H1 (cell line): ENCODE data around the gene NR2F1. TPM values are rescaled to one million over a fixed set of nuclear protein-coding genes. Genes with fewer than 3 reads are reported as not detected.

ENCODE experiments used
- ATF3 ChIP-seq: IDR thresholded peaks from 2 replicates; pipeline ENCODE4 v1.6.1; 2011; ENCODE audit warnings: low read depth, mild to moderate bottlenecking, low read length; ENCODE audit not compliant: insufficient read depth
- BRCA1 ChIP-seq: IDR thresholded peaks from 2 replicates; pipeline ENCODE4 v1.6.1; 2012; ENCODE audit warnings: low read depth, low read length, improper control_type of control experiment
- CBX8 ChIP-seq: fragments of 300-800, 300-1000 bp; sonication (generic); IDR thresholded peaks from 2 replicates; pipeline ENCODE4 v1.7.1; 2016; ENCODE audit warnings: low read depth, low read length, borderline replicate concordance
- CTBP2 ChIP-seq: IDR thresholded peaks from 2 replicates; pipeline ENCODE4 v1.7.0; 2011; ENCODE audit warnings: borderline replicate concordance, mild to moderate bottlenecking, moderate library complexity, mixed read lengths, low read length; ENCODE audit not compliant: insufficient read depth, insufficient read length
- EZH2 ChIP-seq: fragments of 200-600 bp; sonication (generic); IDR thresholded peaks from 2 replicates; pipeline ENCODE4 v1.7.1; 2012; ENCODE audit warnings: low read depth, mild to moderate bottlenecking, moderate library complexity, low read length, inconsistent platforms; ENCODE audit not compliant: severe bottlenecking
- MAX ChIP-seq: IDR thresholded peaks from 2 replicates; pipeline ENCODE4 v1.6.1; 2012; ENCODE audit warnings: inconsistent platforms
- NANOG ChIP-seq: IDR thresholded peaks from 2 replicates; pipeline ENCODE4 v1.6.1; 2011; ENCODE audit warnings: low read length, low read depth, mild to moderate bottlenecking, inconsistent platforms; ENCODE audit not compliant: insufficient read depth, poor library complexity, severe bottlenecking
- NRF1 ChIP-seq: IDR thresholded peaks from 2 replicates; pipeline ENCODE4 v1.6.1; 2011; ENCODE audit warnings: mild to moderate bottlenecking, low read depth, low read length, improper control_type of control experiment
- POU5F1 ChIP-seq: IDR thresholded peaks from 2 replicates; pipeline ENCODE4 v1.6.1; 2011; ENCODE audit warnings: low read depth, mild to moderate bottlenecking, low read length, moderate library complexity
- RNF2 ChIP-seq: fragments of 200-900, 300-1000 bp; sonication (generic); IDR thresholded peaks from 2 replicates; pipeline ENCODE4 v1.7.1; 2016; ENCODE audit warnings: borderline replicate concordance, low read depth, mild to moderate bottlenecking, antibody characterized with exemption, low read length; ENCODE audit not compliant: poor library complexity, severe bottlenecking; ENCODE audit errors: missing control alignments
- RXRA ChIP-seq: IDR thresholded peaks from 2 replicates; pipeline ENCODE4 v1.6.1; 2011; ENCODE audit warnings: low read depth, mild to moderate bottlenecking, low read length, moderate library complexity; ENCODE audit not compliant: insufficient read depth
- SIRT6 ChIP-seq: IDR thresholded peaks from one replicate; pipeline ENCODE4 v1.7.1; 2012; ENCODE audit warnings: low read length, inconsistent platforms
- SP1 ChIP-seq: IDR thresholded peaks from 2 replicates; pipeline ENCODE4 v1.6.1; 2011; ENCODE audit warnings: low read depth, low read length
- SP2 ChIP-seq: IDR thresholded peaks from 2 replicates; pipeline ENCODE4 v1.6.1; 2012; ENCODE audit warnings: mild to moderate bottlenecking, low read length, inconsistent platforms
- SUZ12 ChIP-seq: fragments of 200-600 bp; sonication (generic); IDR thresholded peaks from 2 replicates; pipeline ENCODE4 v1.6.1; 2012; ENCODE audit warnings: mild to moderate bottlenecking, inconsistent platforms, low read length, moderate library complexity, mixed read lengths
- TAF7 ChIP-seq: optimal IDR thresholded peaks from 2 replicates; pipeline ENCODE3; 2011; ENCODE audit warnings: low read depth, mild to moderate bottlenecking, inconsistent platforms, low read length, moderate library complexity, borderline replicate concordance
- TCF12 ChIP-seq: IDR thresholded peaks from 2 replicates; pipeline ENCODE4 v1.6.1; 2011; ENCODE audit warnings: low read depth, mild to moderate bottlenecking, low read length
- TEAD4 ChIP-seq: IDR thresholded peaks from 2 replicates; pipeline ENCODE4 v1.6.1; 2012; ENCODE audit warnings: low read depth, low read length, inconsistent platforms, mixed read lengths
- polyA plus RNA-seq, 7 experiments: library from polyadenylated mRNA; depleted of rRNA in 3 of 7; stranded (reverse) in 5 of 7; unstranded in 2 of 7; fragments of >200 nt in 5 of 7; fragments of 200-250 nt in 2 of 7; gene quantifications; 1 replicate in 5 of 7; 2 replicates in 1 of 7; 4 replicates in 1 of 7; pipeline versions ENCODE4 v1.2.1 to v1.2.3, GENCODE V29; 2011 to 2013; ENCODE audit warnings: missing spikeins in 2 of 7, mixed read lengths in 2 of 7
- total RNA-seq: library from RNA; stranded (reverse); fragmentation: NEBNext Ultra II Directional; extraction: Animal tissue kit (Norgen Biotek cat#: 25700); gene quantifications from 2 replicates; pipeline ENCODE4 v1.2.1, GENCODE V29; 2021

The NR2F1 gene
- total and polyA plus RNA-seq, 2 of the 8 experiments (the other 6 are each of a cell fraction or from before 2014, with no cell fraction given), result not detected

DNA sequence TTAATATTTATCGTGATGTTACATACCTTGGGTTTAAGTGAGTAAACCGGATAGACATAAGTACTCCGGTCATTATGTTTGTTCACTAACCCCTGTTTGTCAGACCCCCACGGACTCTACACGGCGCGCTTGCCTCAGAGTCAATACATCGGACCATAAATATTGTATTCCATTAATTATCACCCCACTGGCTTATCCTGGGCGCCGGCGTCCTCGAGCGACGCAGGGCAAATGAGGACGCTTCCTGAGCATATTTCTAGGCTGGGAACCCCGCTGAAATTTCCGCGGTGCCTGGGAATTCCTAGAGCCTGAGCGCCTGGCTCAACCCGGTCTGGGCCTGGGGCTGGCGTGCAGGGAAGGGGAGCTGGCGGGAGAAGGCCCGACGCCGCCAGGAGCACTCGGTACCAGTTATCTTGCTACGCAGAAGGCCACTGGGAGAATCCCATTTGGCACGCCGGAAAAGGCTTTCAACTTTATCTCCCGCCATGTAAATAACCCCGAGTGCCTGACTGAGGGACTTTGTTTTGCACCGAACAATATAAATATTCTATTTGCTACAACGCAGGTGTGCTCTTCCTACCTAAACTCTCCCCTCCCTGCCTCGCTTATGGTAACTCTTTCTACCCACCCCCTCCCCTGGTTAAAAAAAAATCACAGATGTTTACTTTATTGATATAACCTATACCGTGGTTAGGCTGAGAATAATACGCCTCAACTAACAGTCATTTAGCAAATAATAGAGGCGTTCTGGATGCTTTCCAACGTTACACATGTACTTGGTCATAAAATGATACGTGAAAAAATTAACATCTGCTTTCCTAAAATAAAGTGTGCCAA is 19.4 kb downstream of the NR2F1 start (continued):
- no peak for TF ChIP-seq SP2
- TF ChIP-seq CBX8, result 0 out of 2 replicates have a peak, but pooled peaks have one; percentile 29
- 0 out of 2 replicates have a peak, but pooled peaks have one; percentile 26 for TF ChIP-seq TEAD4
- no peak for TF ChIP-seq BRCA1
- no peak for TF ChIP-seq SIRT6
- no peak for TF ChIP-seq POU5F1
- peak; percentile 90 for TF ChIP-seq EZH2
- TF ChIP-seq RXRA, result no peak
- no peak for TF ChIP-seq ATF3
- no peak for TF ChIP-seq TAF7
- peak; percentile 97 for TF ChIP-seq RNF2
- 0 out of 2 replicates have a peak, but pooled peaks have one; percentile 18 for TF ChIP-seq SP1
- TF ChIP-seq TCF12, result peak; percentile 47; the same call in 1 of the 2 replicates
- TF ChIP-seq SUZ12, result peak; percentile 91
- TF ChIP-seq MAX, result 0 out of 2 replicates have a peak, but pooled peaks have one; percentile 12
- no peak for TF ChIP-seq NRF1
- peak; percentile 91 for TF ChIP-seq CTBP2
- no peak for TF ChIP-seq NANOG
